GM19240 (cell line): Measurements from ENCODE around the gene SPON2.

Source experiments
- DNase-seq: peaks from one replicate; pipeline ENCODE4 v3.0.0; 2011; ENCODE audit warnings: low spot score; ENCODE audit not compliant: insufficient read length

The SPON2 gene

GRCh38 chr4:1208970-1209704 is 36.8 kb upstream of the SPON2 start:
- no peak for DNase-seq

- DNase-seq, result no peak
These were observed 36.0 kb upstream of the SPON2 start for GRCh38 chr4:1208266-1208961.

- no peak for DNase-seq
These were observed 35.4 kb upstream of the SPON2 start for GRCh38 chr4:1207603-1208265.

DNA sequence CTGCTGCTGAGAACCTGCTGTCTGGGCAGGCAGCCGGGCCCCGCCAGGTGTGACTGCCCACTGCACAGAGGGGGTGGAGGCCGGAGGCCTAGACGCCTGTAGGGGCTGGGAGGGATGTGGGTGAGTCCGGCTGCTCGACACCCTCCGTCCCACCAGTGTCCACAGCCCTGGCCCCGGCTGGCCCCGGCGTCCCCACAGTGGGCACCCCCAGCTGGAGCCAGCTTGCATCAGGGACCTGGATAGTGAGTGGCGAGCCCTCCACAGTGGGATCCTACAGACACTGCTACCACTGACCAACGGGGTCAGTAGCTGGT is 34.7 kb upstream of the SPON2 start:
- no peak for DNase-seq

GRCh38 chr4:1206299-1207156 is 34.1 kb upstream of the SPON2 start:
- no peak for DNase-seq

DNA sequence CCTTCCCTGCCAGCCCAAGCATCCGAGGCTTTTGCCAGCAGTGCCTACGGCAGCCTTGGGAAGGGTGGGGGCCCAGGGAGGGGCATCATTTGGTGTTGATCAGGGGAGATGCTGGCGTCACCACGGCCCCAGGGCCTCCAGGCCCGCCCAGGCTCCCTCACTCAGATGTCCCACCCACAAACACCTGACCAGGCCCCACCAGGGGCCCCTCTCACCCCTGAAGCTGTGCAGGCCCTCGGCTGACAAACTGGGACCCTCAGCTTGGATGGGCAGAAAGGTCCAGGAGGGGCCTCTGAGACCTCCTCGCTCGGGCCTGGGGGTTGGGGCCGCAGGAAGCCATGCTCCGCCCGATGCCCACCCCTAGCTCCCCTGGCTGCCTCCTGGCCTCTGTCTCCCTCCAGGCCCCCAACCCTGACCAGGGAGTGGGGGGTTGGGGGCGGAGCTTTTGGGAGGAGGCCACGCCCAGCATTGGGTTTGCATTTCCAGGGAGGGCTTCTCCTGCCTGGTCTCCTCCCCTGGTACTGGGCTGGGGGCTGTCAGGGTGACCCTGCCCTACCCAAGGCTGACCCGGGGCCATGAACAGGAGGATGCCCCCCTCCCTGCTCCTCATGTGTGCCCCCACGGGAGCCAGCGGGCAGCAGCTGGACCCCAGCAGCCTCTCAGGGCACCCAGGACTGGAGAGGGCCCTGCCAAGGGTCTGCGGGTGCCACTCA is 33.4 kb upstream of the SPON2 start:
- no peak for DNase-seq

- no peak for DNase-seq
These were observed 32.6 kb upstream of the SPON2 start for GRCh38 chr4:1204828-1205585.

- no peak for DNase-seq
These were observed 32.0 kb upstream of the SPON2 start for GRCh38 chr4:1204286-1204827.

- DNase-seq, result no peak
These were observed 30.7 kb upstream of the SPON2 start for GRCh38 chr4:1203026-1203616.

DNA sequence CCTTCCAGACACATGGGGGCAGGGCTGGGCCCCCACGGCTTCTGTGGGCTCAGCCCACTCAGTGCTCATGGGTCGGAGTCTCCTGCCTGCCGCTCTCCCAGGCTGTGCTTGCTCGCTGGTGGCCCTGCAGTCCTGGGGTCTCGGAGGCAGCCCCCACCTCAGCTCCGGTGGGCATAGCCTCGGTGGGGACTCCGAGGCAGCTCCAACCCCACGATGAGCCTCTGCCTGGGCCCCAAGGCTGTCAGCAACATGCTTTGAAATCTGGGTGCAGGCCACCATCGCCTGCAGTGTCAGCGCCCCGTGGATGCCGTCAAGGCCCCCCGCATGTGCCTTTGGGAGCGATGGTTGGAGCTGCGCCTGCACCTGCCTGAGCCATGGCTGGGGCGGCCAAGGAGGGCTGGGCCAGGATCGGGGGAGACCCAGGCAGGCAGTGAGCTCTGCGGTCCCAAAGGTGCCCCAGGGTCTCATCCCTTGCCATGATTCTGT is 30.2 kb upstream of the SPON2 start:
- no peak for DNase-seq

- DNase-seq, result peak; percentile 68
These were observed 29.6 kb upstream of the SPON2 start for GRCh38 chr4:1201851-1202525.

DNA sequence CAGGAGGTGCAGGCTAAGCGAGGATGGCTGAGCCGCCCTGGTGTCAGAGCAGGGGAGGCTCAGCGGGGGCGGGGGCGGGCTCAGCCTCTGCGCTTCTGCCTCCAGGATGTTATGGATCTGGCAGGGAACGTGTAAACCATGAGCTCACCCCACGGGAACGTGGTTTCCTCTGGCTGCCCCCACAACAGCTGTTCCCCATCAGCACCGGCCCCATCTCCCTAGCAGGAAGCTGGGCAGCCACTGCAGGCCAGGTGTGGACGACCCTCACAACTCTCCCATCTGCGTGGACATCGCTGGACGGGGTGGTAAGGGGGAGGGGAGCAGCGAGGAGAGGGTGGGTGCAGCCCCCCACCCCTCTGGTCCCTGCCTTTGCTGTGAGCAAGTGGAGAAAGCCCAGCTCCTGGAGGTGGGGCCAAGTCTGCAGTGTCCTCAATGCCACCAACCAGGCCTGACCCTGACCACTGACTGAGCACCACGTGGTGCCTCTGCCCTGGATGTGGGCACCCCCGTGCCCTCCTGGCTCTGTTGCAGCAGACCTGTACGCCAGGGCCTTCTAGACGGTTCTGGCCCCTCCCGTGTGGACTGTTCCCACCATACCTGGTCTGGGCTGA is 28.1 kb upstream of the SPON2 start:
- DNase-seq, result no peak

DNA sequence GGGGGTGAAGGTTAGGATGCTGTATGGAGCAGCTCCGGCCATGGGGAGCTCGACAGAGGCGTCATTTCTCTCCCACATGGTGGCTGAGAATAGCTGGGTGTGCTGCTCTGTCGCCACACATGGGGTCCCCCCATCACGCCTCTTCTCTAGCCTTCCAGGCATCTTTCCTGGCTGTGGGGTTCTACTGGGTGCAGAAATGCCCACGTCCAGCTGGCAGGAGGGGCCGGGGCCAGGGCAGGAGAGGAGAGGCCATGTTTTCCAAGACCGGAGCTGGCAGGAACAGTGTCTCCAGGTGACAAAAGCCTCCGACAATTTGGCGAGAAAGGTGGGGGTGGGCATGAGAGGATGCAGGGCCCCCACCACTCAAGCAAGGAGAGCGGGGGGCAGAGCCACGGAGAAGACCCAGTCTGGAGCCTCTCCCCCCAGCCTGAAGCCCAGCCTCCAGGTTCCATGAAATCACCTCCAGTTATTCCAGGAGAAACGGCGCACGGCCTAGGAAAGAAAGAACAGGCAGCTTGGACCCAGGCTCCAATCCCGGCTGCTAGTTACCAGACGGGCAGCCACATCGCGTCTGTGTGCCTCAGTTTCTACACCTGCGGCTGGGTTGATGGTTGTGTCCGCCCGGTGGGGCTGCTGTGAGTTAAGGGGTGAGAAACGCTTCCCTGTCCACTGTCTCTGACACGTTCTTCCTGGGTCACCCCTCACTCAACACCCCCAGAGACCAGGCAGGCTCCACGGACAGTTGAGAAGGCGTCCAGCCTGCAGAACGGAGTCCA is 27.4 kb upstream of the SPON2 start:
- DNase-seq, result no peak

DNA sequence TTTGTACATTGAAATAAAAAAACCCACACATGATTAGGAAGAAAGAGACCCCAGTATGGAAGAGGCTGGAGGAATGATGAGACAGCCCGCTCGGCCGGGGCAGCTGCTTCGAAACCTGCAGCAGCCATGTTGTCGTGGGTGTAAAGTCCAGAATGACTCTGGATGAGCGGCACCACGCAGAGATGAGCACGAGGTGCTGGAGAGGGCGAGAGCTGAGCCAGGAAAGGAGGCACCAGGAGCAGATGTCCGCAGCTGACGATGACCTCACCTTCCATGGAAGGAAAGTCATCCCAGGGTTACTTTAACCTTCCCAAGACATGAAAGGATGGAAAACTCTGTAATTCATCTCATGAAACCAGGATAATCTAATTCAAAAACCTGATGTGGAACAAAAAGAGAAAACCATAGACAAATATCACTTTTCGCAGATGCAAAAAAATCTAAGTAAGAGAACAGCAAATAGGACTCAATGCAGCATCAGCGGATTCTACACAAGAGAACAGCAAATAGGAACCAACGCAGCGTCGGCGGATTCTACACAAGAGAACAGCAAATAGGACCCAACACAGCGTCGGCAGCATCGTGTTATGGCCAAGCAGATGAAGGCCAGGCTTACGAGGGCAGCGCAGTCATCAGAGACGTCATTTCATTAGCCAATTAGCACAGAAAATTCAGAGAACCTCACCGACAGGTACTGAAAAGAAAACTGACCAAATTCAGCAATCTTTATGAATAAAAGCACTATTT is 25.9 kb upstream of the SPON2 start:
- DNase-seq, result no peak

DNA sequence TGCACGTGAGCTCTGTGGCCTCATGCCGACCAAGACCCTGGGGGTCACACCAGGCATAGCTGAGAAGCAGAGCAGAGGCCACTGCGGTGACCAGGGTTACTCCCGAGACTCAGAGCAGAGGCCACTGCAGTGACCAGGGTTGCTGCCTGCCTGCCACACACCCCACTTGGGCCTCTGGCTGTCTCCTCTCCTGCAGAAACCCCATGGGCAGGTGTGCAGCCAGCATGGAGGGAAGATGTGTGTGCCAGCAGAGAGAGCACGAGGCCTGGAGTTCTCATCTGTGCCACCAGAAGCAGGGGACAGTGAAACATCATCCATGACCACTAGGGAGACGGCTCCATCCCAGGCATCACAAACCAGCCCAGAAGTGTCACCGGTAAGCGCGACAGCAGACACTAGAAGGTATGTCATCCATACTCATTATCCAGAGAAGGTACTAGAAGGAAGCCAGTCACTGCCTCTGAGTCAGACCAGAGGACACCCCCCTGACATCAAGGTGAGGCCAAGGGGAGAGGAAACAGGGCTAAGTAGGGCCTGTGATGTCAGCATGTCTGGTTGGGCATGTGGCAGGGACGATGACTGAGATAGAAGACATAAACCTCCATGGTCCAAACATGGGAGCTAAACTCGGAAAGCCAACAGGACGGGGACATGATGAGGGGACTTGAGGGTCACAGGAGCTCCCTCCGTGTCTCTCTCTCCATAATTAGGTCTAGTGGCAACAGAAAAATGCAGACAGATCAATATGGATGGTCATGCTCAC is 24.2 kb upstream of the SPON2 start:
- no peak for DNase-seq

- DNase-seq, result no peak
These were observed 23.6 kb upstream of the SPON2 start for GRCh38 chr4:1195891-1196401.
